Measurements from ENCODE around the gene FETUB. TPM values are rescaled to one million over a fixed set of nuclear protein-coding genes. Genes with fewer than 3 reads are reported as not detected.
"Not testable (repeated sequence)": the region's sequence is repeated elsewhere in the genome, so short reads cannot be mapped to it uniquely, and the experiment has no call there.

FETUB gene
- total RNA-seq, 1 donor from 2014 or later = not detected

- no peak for DNase-seq (ENCODE audit: low spot score in 2 of 2)
Measured at GRCh38 chr3:186687120-186687651, 47.0 kb downstream of the FETUB start.

DNA sequence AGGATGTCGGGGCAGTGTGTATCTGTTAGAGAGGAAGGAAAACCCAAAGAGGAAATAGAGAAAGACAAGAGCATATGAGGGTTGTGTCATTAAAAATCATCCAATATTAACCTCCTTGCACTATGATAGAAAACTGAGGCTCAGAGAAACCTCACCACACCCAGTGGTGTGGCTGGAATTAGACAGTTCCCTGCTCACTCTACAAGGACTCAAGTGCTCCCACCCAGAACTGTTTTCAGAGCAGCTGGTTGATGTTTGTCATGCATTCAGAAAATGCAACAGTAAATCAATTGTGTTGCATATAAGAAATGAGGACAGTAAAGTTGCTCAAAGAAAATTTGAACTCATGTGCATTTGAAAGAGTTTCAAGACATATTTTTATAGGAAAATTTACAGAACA lies 50.1 kb downstream of the FETUB start:
- intact Hi-C loops (cut with DNase I); H3K9me3 ChIP-seq; DNase-seq (ENCODE audit: low spot score in 2 of 2): not testable (repeated sequence)

More at GRCh38 chr3:186687120-186687651, 47.0 kb downstream of the FETUB start:
- Histone ChIP-seq H3K36me3 (no peaks in the 10 kb centered on the region), H3K27ac (no peak overlapping the region), H3K9me3 (no peaks in the 10 kb centered on the region), H3K27me3 (no peaks in the 10 kb centered on the region), H3K4me1 (no peaks in the 10 kb centered on the region), H3K4me3 (no peak overlapping the region)
- intact Hi-C loops (cut with DNase I) = no loop called here
- TF ChIP-seq, protein P1, sequence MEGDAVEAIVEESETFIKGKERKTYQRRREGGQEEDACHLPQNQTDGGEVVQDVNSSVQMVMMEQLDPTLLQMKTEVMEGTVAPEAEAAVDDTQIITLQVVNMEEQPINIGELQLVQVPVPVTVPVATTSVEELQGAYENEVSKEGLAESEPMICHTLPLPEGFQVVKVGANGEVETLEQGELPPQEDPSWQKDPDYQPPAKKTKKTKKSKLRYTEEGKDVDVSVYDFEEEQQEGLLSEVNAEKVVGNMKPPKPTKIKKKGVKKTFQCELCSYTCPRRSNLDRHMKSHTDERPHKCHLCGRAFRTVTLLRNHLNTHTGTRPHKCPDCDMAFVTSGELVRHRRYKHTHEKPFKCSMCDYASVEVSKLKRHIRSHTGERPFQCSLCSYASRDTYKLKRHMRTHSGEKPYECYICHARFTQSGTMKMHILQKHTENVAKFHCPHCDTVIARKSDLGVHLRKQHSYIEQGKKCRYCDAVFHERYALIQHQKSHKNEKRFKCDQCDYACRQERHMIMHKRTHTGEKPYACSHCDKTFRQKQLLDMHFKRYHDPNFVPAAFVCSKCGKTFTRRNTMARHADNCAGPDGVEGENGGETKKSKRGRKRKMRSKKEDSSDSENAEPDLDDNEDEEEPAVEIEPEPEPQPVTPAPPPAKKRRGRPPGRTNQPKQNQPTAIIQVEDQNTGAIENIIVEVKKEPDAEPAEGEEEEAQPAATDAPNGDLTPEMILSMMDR (IDR thresholded peaks at IDR 0.05) = no peak

DNA sequence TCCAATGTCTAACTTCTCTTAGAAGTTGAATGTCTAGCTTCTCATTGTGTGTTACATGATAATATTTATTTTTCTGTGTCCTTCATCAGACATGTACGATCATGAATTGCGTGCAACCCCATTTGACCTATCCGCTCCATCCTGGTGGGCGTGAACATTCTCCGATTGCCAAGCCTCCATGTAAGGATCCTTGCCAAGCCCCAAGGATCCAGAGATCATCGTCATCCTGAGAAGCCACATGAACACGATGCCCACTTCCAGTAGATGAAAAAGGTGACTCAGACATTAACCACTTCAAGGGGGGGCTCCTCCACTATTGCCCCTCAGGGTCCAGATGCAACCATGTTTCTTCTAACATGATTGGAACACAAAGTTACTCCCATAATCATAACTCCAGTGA lies 51.5 kb downstream of the FETUB start:
- no peak overlapping the region for H3K27ac ChIP-seq
- no peaks in the 10 kb centered on the region for H3K27me3 ChIP-seq
- H3K36me3 ChIP-seq = no peaks in the 10 kb centered on the region
- no peaks in the 10 kb centered on the region for H3K9me3 ChIP-seq
- H3K4me3 ChIP-seq = no peak overlapping the region
- TF ChIP-seq, protein P1 (IDR thresholded peaks at IDR 0.05) = no peak
- intact Hi-C loops (cut with DNase I) = no loop called here
- DNase-seq (ENCODE audit: low spot score in 2 of 2) = no peak
- H3K4me1 ChIP-seq = no peaks in the 10 kb centered on the region

More for the DNA sequence above, 50.1 kb downstream of the FETUB start:
- not testable (repeated sequence) for H3K36me3 ChIP-seq, H3K4me3 ChIP-seq, H3K4me1 ChIP-seq, H3K27me3 ChIP-seq, H3K27ac ChIP-seq

- H3K9me3 ChIP-seq = no peaks in the 10 kb centered on the region
- no peak overlapping the region for H3K27ac ChIP-seq
- intact Hi-C loops (cut with DNase I) = no loop called here
- no peaks in the 10 kb centered on the region for H3K4me1 ChIP-seq
- H3K4me3 ChIP-seq = no peak overlapping the region
- TF ChIP-seq, protein P1 (IDR thresholded peaks at IDR 0.05) = no peak
- no peak for DNase-seq (ENCODE audit: low spot score in 2 of 2)
- no peaks in the 10 kb centered on the region for H3K36me3 ChIP-seq
- H3K27me3 ChIP-seq = no peaks in the 10 kb centered on the region
Measured at GRCh38 chr3:186693843-186694242, 53.6 kb downstream of the FETUB start.

DNA sequence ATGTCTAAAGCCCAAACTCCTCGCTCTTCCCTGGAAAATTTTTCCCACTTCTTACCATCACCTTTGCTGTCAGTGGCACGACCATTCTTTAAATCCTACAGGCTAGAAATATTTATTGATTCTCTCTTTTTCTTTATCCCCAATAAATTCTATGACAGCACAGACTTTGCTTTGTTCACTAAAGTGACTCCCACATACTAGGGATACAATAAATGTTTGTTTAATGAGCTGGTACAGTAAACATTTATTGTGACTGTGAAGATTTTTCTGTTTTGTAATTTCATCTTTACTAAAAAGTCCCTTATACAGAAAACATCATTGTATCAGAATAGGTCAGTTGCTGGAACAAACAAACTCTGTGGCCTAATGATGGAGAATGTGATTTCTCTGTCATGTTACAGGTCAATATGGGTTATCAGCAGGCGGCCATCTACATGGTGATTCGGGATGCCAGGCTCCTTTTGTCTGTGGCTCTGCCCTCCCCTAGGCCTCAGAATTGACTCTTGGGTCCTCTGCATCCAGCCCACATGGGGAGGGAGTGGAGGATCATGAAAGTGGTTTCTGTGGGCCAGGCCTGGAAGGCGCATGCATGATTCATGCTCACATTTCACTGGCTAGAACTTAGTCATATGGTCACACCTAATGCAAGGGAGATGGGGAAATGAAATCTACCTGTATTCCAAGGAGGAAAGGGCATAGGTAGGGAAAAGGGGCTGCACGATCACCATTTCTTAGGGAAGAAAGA lies 54.3 kb downstream of the FETUB start:
- intact Hi-C loops (cut with DNase I) = no loop called here
- H3K27ac ChIP-seq = no peak overlapping the region
- H3K27me3 ChIP-seq = no peaks in the 10 kb centered on the region
- no peaks in the 10 kb centered on the region for H3K9me3 ChIP-seq
- H3K4me1 ChIP-seq = no peaks in the 10 kb centered on the region
- no peak for DNase-seq (ENCODE audit: low spot score in 2 of 2)
- H3K4me3 ChIP-seq = no peak overlapping the region
- no peaks in the 10 kb centered on the region for H3K36me3 ChIP-seq
- TF ChIP-seq, protein P1 (IDR thresholded peaks at IDR 0.05) = no peak

GRCh38 chr3:186696522-186696921 lies 56.3 kb downstream of the FETUB start:
- Histone ChIP-seq H3K4me1 (no peaks in the 10 kb centered on the region), H3K4me3 (no peak overlapping the region), H3K36me3 (no peaks in the 10 kb centered on the region), H3K27me3 (no peaks in the 10 kb centered on the region), H3K27ac (no peak overlapping the region), H3K9me3 (no peaks in the 10 kb centered on the region)
- TF ChIP-seq, protein P1 (IDR thresholded peaks at IDR 0.05) = no peak
- intact Hi-C loops (cut with DNase I) = no loop called here
- DNase-seq (ENCODE audit: low spot score in 2 of 2) = no peak
